ENCODE results near the gene FRMD5.
A peak's percentile ranks its signal among the peaks of the same experiment; 100 is the strongest.
"Not testable (repeated sequence)": the region's sequence is repeated elsewhere in the genome, so short reads cannot be mapped to it uniquely, and the experiment has no call there.

Gene FRMD5

GRCh38 chr15:44195151-44195740 is at the start of gene FRMD5:
TSS of gene FRMD5 (minus strand) at chr15:44195271.
- DNase-seq, result peak; percentile 86

- DNase-seq, result no peak
Observed at GRCh38 chr15:44243829-44244228, 48.8 kb upstream of the FRMD5 start.

GRCh38 chr15:44243141-44243540 is 48.1 kb upstream of the FRMD5 start:
- no peak for DNase-seq

- no peak for DNase-seq
Observed at GRCh38 chr15:44231842-44232241, 36.8 kb upstream of the FRMD5 start.

GRCh38 chr15:44229301-44229700 is 34.2 kb upstream of the FRMD5 start:
- DNase-seq, result not testable (repeated sequence)

GRCh38 chr15:44227584-44227983 is 32.5 kb upstream of the FRMD5 start:
- no peak for DNase-seq

- DNase-seq, result not testable (repeated sequence)
Observed at GRCh38 chr15:44227001-44227400, 31.9 kb upstream of the FRMD5 start.

GRCh38 chr15:44222478-44222877 is 27.4 kb upstream of the FRMD5 start:
- DNase-seq, result no peak

GRCh38 chr15:44219073-44219472 is 24.0 kb upstream of the FRMD5 start:
- DNase-seq, result no peak

- DNase-seq, result no peak
Observed at GRCh38 chr15:44216958-44217357, 21.9 kb upstream of the FRMD5 start.

GRCh38 chr15:44215594-44215993 is 20.5 kb upstream of the FRMD5 start:
- no peak for DNase-seq

GRCh38 chr15:44208956-44209355 is 13.9 kb upstream of the FRMD5 start:
- DNase-seq, result no peak

- no peak for DNase-seq
Observed at GRCh38 chr15:44207643-44208042, 12.6 kb upstream of the FRMD5 start.

- DNase-seq, result no peak
Observed at GRCh38 chr15:44199393-44199792, 4.3 kb upstream of the FRMD5 start.

GRCh38 chr15:44194323-44195150 is 534 bp downstream of the FRMD5 start:
- peak; percentile 61 for DNase-seq

- DNase-seq, result no peak
Observed at GRCh38 chr15:44193651-44194322, 1.3 kb downstream of the FRMD5 start.

GRCh38 chr15:44188795-44189194 is 6.3 kb downstream of the FRMD5 start:
- no peak for DNase-seq

- DNase-seq, result no peak
Observed at GRCh38 chr15:44186705-44187104, 8.4 kb downstream of the FRMD5 start.

- no peak for DNase-seq
Observed at GRCh38 chr15:44183363-44183762, 11.7 kb downstream of the FRMD5 start.

- DNase-seq, result no peak
Observed at GRCh38 chr15:44181410-44181809, 13.7 kb downstream of the FRMD5 start.

GRCh38 chr15:44177139-44177538 is 17.9 kb downstream of the FRMD5 start:
- DNase-seq, result no peak

- DNase-seq, result no peak
Observed at GRCh38 chr15:44173813-44174212, 21.3 kb downstream of the FRMD5 start.

- DNase-seq, result no peak
Observed at GRCh38 chr15:44163370-44163769, 31.7 kb downstream of the FRMD5 start.

GRCh38 chr15:44160796-44161195 is 34.3 kb downstream of the FRMD5 start:
- DNase-seq, result no peak
